BJ (cell line): ENCODE data around the gene ATG7. TPM values are rescaled to one million over a fixed set of nuclear protein-coding genes. Genes with fewer than 3 reads are reported as not detected.

ENCODE experiments used
- CTCF ChIA-PET: fragments of 350-600 bp; formaldehyde crosslinking; extraction: SDS; loops from one replicate; lab custom pipeline; 2021; ENCODE audit warnings: antibody characterized with exemption, inconsistent platforms; lab: Yijun Ruan, JAX
- POLR2A ChIA-PET: fragments of 300-600 bp; sonication (Branson Sonifier 250); formaldehyde crosslinking; extraction: SDS; loops from one replicate; lab custom pipeline; 2021; ENCODE audit warnings: antibody characterized with exemption; lab: Charles Lee
- DNase-seq: peaks from one replicate; pipeline ENCODE4 v3.0.0-alpha.2; 2011; ENCODE audit warnings: low read depth
- H3K27me3 ChIP-seq: 2 replicates; pipeline ENCODE4 v1.6.0; 2011; ENCODE audit warnings: low read length; ENCODE audit not compliant: control insufficient read depth, insufficient read depth
- H3K36me3 ChIP-seq: 2 replicates; pipeline ENCODE4 v1.5.1; 2011; ENCODE audit warnings: low read length; ENCODE audit not compliant: control insufficient read depth, insufficient read depth
- H3K4me3 ChIP-seq: 2 replicates; pipeline ENCODE4 v1.5.1; 2011; ENCODE audit warnings: low read depth, mild to moderate bottlenecking, control low read depth, low read length
- polyA plus RNA-seq: library from polyadenylated mRNA; depleted of rRNA; stranded (reverse); fragments of >200 nt; gene quantifications from 2 replicates; pipeline ENCODE4 v1.2.3, GENCODE V29; 2011
- TF ChIP-seq, protein P1 (sequence below): IDR thresholded peaks from 2 replicates; pipeline ENCODE4 v1.5.1; 2011; ENCODE audit warnings: low read depth, mild to moderate bottlenecking, control low read depth, inconsistent platforms, low read length, moderate library complexity; ENCODE audit not compliant: insufficient read depth

The ATG7 gene
- polyA plus RNA-seq, 1 experiment = 26.2 TPM

DNA sequence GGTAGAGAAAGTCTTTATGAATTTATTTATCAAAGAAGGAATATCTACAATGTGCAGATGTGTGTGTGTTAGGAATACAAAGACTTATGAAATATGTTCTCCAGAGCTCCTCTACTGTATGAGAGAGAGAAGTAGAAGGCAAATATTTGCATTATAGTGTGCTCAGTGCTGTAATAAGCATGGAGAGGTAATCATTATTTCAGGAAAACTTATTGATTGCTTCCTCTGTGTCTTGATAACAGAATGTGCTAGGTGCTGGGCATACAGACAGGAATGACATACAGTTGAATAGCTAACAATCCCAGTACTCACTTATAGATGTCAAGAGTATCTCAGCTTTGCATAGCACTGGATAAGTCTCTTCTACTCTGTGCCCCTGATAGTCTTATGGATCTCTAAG, 30.2 kb downstream of the ATG7 start:
- no peak overlapping the region for H3K4me3 ChIP-seq
- TF ChIP-seq, protein P1, sequence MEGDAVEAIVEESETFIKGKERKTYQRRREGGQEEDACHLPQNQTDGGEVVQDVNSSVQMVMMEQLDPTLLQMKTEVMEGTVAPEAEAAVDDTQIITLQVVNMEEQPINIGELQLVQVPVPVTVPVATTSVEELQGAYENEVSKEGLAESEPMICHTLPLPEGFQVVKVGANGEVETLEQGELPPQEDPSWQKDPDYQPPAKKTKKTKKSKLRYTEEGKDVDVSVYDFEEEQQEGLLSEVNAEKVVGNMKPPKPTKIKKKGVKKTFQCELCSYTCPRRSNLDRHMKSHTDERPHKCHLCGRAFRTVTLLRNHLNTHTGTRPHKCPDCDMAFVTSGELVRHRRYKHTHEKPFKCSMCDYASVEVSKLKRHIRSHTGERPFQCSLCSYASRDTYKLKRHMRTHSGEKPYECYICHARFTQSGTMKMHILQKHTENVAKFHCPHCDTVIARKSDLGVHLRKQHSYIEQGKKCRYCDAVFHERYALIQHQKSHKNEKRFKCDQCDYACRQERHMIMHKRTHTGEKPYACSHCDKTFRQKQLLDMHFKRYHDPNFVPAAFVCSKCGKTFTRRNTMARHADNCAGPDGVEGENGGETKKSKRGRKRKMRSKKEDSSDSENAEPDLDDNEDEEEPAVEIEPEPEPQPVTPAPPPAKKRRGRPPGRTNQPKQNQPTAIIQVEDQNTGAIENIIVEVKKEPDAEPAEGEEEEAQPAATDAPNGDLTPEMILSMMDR = no peak
- no peaks in the 10 kb centered on the region for H3K27me3 ChIP-seq
- peaks cover 5% of the 10 kb centered on the region for H3K36me3 ChIP-seq
- ChIA-PET POLR2A (no interaction called here), CTCF (interaction anchor here (1.4 kb wide), 1 partner anchor 147 kb away, joined by 5 read pairs; no protein-coding TSS in a partner anchor)
- DNase-seq = no peak

DNA sequence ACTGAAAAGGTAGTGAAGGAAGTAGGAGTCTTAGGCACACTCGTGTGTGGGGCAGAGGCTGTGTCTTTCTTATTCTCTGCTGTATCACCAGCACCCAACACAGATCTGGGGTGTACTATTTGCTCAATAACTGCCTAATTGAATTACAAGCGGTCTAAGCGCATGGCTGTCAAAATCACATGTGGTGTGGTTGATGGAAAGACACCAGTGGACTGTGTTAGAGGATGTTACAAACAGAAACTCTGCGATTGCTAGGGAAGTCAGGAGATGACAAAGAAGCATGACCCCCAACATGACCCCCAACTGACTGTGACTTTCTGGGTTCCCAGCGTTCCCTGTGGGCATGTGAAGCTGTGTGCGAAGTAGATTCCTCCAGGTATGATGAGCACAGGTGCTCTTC, 32.0 kb downstream of the ATG7 start:
- no peak for DNase-seq
- Histone ChIP-seq H3K27me3 (no peaks in the 10 kb centered on the region), H3K4me3 (no peak overlapping the region), H3K36me3 (peaks cover 15% of the 10 kb centered on the region)
- CTCF ChIA-PET = interaction anchor here (0.6 to 1.1 kb wide), 3 partner anchors 9 to 14 kb away, joined by 3 read pairs; no protein-coding TSS in a partner anchor
- POLR2A ChIA-PET = no interaction called here
- TF ChIP-seq, protein P1 = no peak

DNA sequence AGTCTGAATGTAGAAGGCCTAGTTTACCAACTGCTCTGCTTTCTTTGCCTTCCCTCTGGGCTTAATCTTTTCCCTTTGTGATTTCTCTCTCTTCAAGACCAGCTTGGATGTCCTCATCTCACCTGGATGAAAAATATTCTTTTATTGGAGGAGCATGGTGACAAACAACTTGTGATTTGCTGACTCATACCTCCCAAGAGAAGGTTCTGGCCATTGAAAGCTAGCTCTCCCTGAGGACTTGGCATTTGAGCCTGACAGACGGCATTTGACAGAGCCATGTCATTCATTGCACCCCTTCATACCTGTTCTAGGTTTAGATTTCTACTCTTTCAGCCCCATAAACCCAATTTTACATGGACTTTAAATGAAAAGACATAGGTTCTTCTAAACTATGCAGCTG, 33.3 kb downstream of the ATG7 start:
- ChIA-PET CTCF (interaction anchor here (1.5 kb wide), 1 partner anchor 150 kb away, joined by 5 read pairs; the partner anchor contains the start of gene HRH1), POLR2A (no interaction called here)
- TF ChIP-seq, protein P1 = no peak
- H3K36me3 ChIP-seq = peaks cover 15% of the 10 kb centered on the region
- H3K4me3 ChIP-seq = no peak overlapping the region
- no peak for DNase-seq
- no peaks in the 10 kb centered on the region for H3K27me3 ChIP-seq

DNA sequence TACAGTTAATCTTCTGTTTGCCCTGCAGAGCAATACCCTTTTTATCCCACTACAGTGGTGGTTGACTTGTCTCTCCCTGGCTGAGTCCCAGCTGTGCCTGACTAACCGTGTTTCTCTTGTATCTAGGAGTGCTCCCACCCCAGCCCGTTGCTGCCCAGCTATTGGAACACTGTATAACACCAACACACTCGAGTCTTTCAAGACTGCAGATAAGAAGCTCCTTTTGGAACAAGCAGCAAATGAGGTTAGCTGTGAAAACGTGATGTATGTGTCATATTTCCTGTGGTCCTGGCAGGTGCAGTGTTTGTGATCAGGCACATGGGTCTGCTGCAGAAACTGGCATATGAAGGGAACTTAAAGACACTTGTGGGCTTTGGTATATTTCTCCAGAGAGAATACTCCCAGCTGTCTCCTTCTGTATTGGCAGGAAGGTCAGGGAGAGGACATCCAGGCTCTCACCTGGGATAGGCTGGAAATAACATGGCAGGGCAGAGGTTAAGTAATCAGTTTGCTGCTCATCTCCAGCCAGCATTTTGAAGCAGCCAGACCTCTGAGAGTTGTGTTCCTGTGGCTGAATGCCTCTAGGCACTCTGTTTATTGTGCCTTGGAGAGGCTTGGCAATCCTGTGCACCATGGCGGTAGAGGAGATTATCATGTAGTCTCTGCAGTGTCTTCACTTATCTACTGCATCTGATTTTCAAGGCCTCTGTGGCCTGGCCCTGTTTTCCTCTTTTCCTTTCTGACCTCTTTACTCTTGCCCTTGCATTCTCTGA, 34.8 kb downstream of the ATG7 start:
- peaks cover 15% of the 10 kb centered on the region for H3K36me3 ChIP-seq
- TF ChIP-seq, protein P1 = no peak
- H3K4me3 ChIP-seq = no peak overlapping the region
- POLR2A ChIA-PET = no interaction called here
- H3K27me3 ChIP-seq = no peaks in the 10 kb centered on the region
- no peak for DNase-seq
- CTCF ChIA-PET = interaction anchor here (0.9 to 1.7 kb wide), 3 partner anchors 9 to 152 kb away, joined by 3 to 5 read pairs (median 5); partner anchors contain the start of gene HRH1

DNA sequence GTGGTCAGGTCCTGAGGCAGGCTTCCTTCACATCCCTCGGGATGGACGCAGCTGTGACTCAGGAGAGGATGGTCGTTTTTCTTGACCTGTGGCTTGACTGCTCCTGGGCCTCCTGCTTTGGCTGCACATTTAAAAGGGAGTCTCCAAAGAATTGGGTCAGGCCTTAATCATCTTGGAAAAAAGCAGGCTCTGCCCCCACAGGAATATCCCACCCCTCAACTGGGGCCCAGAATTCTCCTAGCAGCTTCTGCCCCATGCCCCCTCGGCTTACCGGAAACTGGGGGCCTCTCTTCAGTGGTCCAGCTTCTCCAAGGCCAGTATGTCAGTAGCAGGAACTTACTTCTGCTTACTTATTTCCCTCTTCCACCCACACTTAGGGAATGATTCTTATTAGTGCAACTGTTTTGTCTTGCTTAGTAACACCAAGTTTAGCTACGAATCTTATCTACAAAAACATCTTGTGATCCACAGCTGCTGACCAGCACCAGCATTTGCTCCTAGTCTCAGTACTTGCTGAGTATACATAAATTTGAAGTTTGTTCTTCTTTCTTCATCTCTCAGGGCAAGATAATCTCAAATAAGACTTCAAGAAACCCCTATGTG, 35.7 kb downstream of the ATG7 start:
- TF ChIP-seq, protein P1 = no peak
- Histone ChIP-seq H3K36me3 (peaks cover 17% of the 10 kb centered on the region), H3K4me3 (no peak overlapping the region), H3K27me3 (no peaks in the 10 kb centered on the region)
- CTCF ChIA-PET = interaction anchor here (0.8 to 1.7 kb wide), 2 partner anchors 25 to 153 kb away, joined by 3 to 5 read pairs; no protein-coding TSS in a partner anchor
- POLR2A ChIA-PET = no interaction called here
- no peak for DNase-seq
